Astrocyte (in vitro differentiated cells and primary cell): Measurements from ENCODE around the gene CARS2. TPM values are rescaled to one million over a fixed set of nuclear protein-coding genes. Genes with fewer than 3 reads are reported as not detected.

ENCODE experiments used
- DNase-seq: peaks from one replicate; pipeline ENCODE4 v3.0.0-alpha.2; 2010; ENCODE audit warnings: low read depth
- FAIRE-seq: peaks from 2 replicates; lab custom pipeline; 2011; peaks lifted over from hg19 to GRCh38; lab: Jason Lieb, UNC
- H2AFZ ChIP-seq: 2 replicates; pipeline ENCODE4 v1.6.0; 2012; ENCODE audit warnings: low read depth, low read length, inconsistent platforms
- H3K27ac ChIP-seq: 2 replicates; pipeline ENCODE4 v1.5.1; 2011; ENCODE audit warnings: low read depth, low read length, inconsistent platforms
- H3K27me3 ChIP-seq: 2 replicates; pipeline ENCODE4 v1.6.0; 2011; ENCODE audit warnings: low read length, inconsistent platforms; ENCODE audit not compliant: insufficient read depth
- H3K36me3 ChIP-seq: 2 replicates; pipeline ENCODE4 v1.5.1; 2011; ENCODE audit warnings: low read length, inconsistent platforms; ENCODE audit not compliant: insufficient read depth
- H3K4me1 ChIP-seq: 2 replicates; pipeline ENCODE4 v1.5.1; 2011; ENCODE audit warnings: low read length, inconsistent platforms; ENCODE audit not compliant: insufficient read depth
- H3K4me2 ChIP-seq: 2 replicates; pipeline ENCODE4 v1.6.0; 2012; ENCODE audit warnings: low read length, inconsistent platforms
- H3K4me3 ChIP-seq: 2 replicates; pipeline ENCODE4 v1.5.1; 2011; ENCODE audit warnings: low read depth, mild to moderate bottlenecking, low read length, inconsistent platforms; ENCODE audit not compliant: insufficient read depth
- H3K79me2 ChIP-seq: 2 replicates; pipeline ENCODE4 v1.6.0; 2012; ENCODE audit warnings: mild to moderate bottlenecking, low read length, inconsistent platforms; ENCODE audit not compliant: insufficient read depth
- H3K9ac ChIP-seq: 2 replicates; pipeline ENCODE4 v1.6.0; 2012; ENCODE audit warnings: mild to moderate bottlenecking, low read length, inconsistent platforms
- H3K9me3 ChIP-seq: 2 replicates; pipeline ENCODE4 v1.5.1; 2012; ENCODE audit warnings: low read depth, mild to moderate bottlenecking, low read length, inconsistent platforms; ENCODE audit not compliant: insufficient read depth
- H4K20me1 ChIP-seq: 2 replicates; pipeline ENCODE4 v1.6.0; 2012; ENCODE audit warnings: low read length, inconsistent platforms; ENCODE audit not compliant: insufficient read depth
- H3K27ac Mint-ChIP-seq: one replicate; pipeline ENCODE4 v1.8.0; 2021; ENCODE audit warnings: mild to moderate bottlenecking, mixed read lengths; ENCODE audit not compliant: unreplicated experiment
- H3K27me3 Mint-ChIP-seq: one replicate; pipeline ENCODE4 v1.8.0; 2021; ENCODE audit warnings: low read depth, mixed read lengths; ENCODE audit not compliant: unreplicated experiment
- H3K36me3 Mint-ChIP-seq: one replicate; pipeline ENCODE4 v1.8.0; 2021; ENCODE audit warnings: low read depth, mixed read lengths; ENCODE audit not compliant: unreplicated experiment
- H3K4me1 Mint-ChIP-seq: one replicate; pipeline ENCODE4 v1.8.0; 2021; ENCODE audit warnings: low read depth, mixed read lengths; ENCODE audit not compliant: unreplicated experiment
- H3K4me3 Mint-ChIP-seq: one replicate; pipeline ENCODE4 v1.8.0; 2021; ENCODE audit warnings: mild to moderate bottlenecking, moderate library complexity, mixed read lengths; ENCODE audit not compliant: unreplicated experiment
- H3K9me3 Mint-ChIP-seq: one replicate; pipeline ENCODE4 v1.8.0; 2021; ENCODE audit warnings: mild to moderate bottlenecking, mixed read lengths; ENCODE audit not compliant: unreplicated experiment
- EZH2 ChIP-seq: IDR thresholded peaks from 2 replicates; pipeline ENCODE4 v1.6.1; 2012; ENCODE audit warnings: mild to moderate bottlenecking, low read length, inconsistent platforms; ENCODE audit not compliant: insufficient read depth
- total RNA-seq: library from RNA; stranded (reverse); gene quantifications from 2 replicates; pipeline ENCODE4 v1.2.1, GENCODE V29; 2021
- TF ChIP-seq, protein P1 (sequence below): IDR thresholded peaks from 2 replicates; pipeline ENCODE4 v1.5.1; 2011; ENCODE audit warnings: low read depth, mild to moderate bottlenecking, inconsistent platforms, low read length, moderate library complexity; ENCODE audit not compliant: insufficient read depth

CARS2 gene
- total RNA-seq, 1 donor from 2014 or later: 51.4 TPM

DNA sequence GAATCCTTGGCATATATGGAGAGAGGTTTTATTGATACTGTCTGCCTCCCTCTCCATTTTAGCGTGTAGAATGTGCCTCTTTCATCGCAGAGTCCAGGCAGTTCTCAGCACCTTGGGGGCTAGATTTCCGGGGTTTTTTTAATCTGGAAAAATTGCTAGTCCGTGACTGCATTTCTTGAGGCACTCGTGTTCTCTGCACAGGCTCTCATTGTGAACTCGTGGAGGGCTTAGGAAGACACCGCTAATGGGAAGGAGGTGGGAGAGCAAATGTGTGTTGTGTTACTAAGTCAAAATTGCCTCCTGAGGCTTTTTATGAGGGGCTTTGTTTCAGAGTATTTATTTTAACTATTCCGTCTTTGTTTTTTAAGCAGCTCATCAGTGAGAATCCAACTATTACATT lies 17.7 kb upstream of the CARS2 start:
- H3K9me3 ChIP-seq: no peaks in the 10 kb centered on the region
- H4K20me1 ChIP-seq: peaks cover 18% of the 10 kb centered on the region
- no peak for DNase-seq
- no peak overlapping the region for H3K4me2 ChIP-seq
- H2AFZ ChIP-seq: no peak overlapping the region
- Mint-ChIP-seq H3K4me3 (no peak overlapping the region), H3K36me3 (peaks cover 3% of the 10 kb centered on the region), H3K27ac (no peak overlapping the region), H3K9me3 (no peaks in the 10 kb centered on the region), H3K27me3 (no peaks in the 10 kb centered on the region), H3K4me1 (peaks cover 3% of the 10 kb centered on the region)
- H3K36me3 ChIP-seq: peaks cover 5% of the 10 kb centered on the region
- TF ChIP-seq EZH2: no peak
- TF ChIP-seq, protein P1, sequence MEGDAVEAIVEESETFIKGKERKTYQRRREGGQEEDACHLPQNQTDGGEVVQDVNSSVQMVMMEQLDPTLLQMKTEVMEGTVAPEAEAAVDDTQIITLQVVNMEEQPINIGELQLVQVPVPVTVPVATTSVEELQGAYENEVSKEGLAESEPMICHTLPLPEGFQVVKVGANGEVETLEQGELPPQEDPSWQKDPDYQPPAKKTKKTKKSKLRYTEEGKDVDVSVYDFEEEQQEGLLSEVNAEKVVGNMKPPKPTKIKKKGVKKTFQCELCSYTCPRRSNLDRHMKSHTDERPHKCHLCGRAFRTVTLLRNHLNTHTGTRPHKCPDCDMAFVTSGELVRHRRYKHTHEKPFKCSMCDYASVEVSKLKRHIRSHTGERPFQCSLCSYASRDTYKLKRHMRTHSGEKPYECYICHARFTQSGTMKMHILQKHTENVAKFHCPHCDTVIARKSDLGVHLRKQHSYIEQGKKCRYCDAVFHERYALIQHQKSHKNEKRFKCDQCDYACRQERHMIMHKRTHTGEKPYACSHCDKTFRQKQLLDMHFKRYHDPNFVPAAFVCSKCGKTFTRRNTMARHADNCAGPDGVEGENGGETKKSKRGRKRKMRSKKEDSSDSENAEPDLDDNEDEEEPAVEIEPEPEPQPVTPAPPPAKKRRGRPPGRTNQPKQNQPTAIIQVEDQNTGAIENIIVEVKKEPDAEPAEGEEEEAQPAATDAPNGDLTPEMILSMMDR: no peak
- H3K9ac ChIP-seq: no peak overlapping the region
- FAIRE-seq: no peak
- no peak overlapping the region for H3K4me3 ChIP-seq
- no peaks in the 10 kb centered on the region for H3K27me3 ChIP-seq
- H3K79me2 ChIP-seq: peaks cover 27% of the 10 kb centered on the region
- no peak overlapping the region for H3K27ac ChIP-seq
- H3K4me1 ChIP-seq: no peaks in the 10 kb centered on the region

DNA sequence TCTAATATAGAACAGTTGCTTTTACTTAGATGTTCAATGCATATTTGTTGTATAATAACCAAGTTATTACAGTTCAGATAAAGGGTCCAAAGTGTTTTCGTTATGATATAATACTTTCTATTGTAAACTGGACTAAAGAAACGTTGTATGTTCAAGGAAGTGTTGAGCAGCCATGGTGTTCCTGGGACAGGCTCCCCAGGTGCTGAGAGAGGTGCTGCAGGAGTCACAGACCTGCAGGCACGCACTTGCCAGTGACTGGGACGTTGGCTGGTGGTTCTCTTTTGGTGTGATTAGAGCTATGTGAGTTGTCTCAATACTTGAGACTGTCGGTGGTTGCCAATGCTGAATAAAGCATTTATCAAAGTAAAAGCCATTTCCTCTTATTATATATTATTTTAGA lies 17.1 kb upstream of the CARS2 start:
- FAIRE-seq (no peak), DNase-seq (no peak)
- Histone ChIP-seq H3K36me3 (peaks cover 5% of the 10 kb centered on the region), H4K20me1 (peaks cover 22% of the 10 kb centered on the region), H2AFZ (no peak overlapping the region), H3K9ac (no peak overlapping the region), H3K27me3 (no peaks in the 10 kb centered on the region), H3K4me2 (no peak overlapping the region), H3K27ac (no peak overlapping the region), H3K9me3 (no peaks in the 10 kb centered on the region), H3K79me2 (peaks cover 33% of the 10 kb centered on the region), H3K4me1 (no peaks in the 10 kb centered on the region), H3K4me3 (no peak overlapping the region)
- H3K36me3 Mint-ChIP-seq: peaks cover 3% of the 10 kb centered on the region
- H3K4me1 Mint-ChIP-seq: peaks cover 3% of the 10 kb centered on the region
- H3K27ac Mint-ChIP-seq: no peak overlapping the region
- no peaks in the 10 kb centered on the region for H3K9me3 Mint-ChIP-seq
- TF ChIP-seq EZH2: no peak
- TF ChIP-seq, protein P1: no peak
- H3K4me3 Mint-ChIP-seq: no peak overlapping the region
- H3K27me3 Mint-ChIP-seq: no peaks in the 10 kb centered on the region

DNA sequence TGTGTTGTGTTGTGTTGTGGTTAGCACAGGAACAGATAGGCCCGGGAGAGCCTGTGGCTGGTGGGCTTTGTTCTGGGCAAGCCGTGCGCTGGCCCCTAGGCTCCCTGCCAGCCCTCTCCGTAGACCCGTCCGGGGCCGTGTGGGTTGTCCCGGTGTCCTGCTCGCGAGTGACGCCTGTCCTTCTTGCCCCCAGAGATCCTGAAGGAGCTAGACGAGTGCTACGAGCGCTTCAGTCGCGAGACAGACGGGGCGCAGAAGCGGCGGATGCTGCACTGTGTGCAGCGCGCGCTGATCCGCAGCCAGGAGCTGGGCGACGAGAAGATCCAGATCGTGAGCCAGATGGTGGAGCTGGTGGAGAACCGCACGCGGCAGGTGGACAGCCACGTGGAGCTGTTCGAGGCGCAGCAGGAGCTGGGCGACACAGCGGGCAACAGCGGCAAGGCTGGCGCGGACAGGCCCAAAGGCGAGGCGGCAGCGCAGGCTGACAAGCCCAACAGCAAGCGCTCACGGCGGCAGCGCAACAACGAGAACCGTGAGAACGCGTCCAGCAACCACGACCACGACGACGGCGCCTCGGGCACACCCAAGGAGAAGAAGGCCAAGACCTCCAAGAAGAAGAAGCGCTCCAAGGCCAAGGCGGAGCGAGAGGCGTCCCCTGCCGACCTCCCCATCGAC lies 13.3 kb upstream of the CARS2 start:
- Histone ChIP-seq H3K9me3 (no peaks in the 10 kb centered on the region), H3K4me1 (peaks cover 14% of the 10 kb centered on the region), H3K4me2 (no peak overlapping the region), H2AFZ (no peak overlapping the region), H3K79me2 (peaks cover 66% of the 10 kb centered on the region), H3K27ac (no peak overlapping the region), H3K36me3 (peaks cover 5% of the 10 kb centered on the region), H4K20me1 (peaks cover 44% of the 10 kb centered on the region), H3K27me3 (no peaks in the 10 kb centered on the region), H3K9ac (no peak overlapping the region), H3K4me3 (no peak overlapping the region)
- FAIRE-seq (no peak), DNase-seq (no peak)
- H3K4me1 Mint-ChIP-seq: peaks cover 7% of the 10 kb centered on the region
- H3K4me3 Mint-ChIP-seq: no peak overlapping the region
- H3K9me3 Mint-ChIP-seq: no peaks in the 10 kb centered on the region
- no peak overlapping the region for H3K27ac Mint-ChIP-seq
- TF ChIP-seq, protein P1: no peak
- no peak for TF ChIP-seq EZH2
- H3K36me3 Mint-ChIP-seq: no peaks in the 10 kb centered on the region
- no peaks in the 10 kb centered on the region for H3K27me3 Mint-ChIP-seq
